ENCODE data around the gene DLST.

DNA sequence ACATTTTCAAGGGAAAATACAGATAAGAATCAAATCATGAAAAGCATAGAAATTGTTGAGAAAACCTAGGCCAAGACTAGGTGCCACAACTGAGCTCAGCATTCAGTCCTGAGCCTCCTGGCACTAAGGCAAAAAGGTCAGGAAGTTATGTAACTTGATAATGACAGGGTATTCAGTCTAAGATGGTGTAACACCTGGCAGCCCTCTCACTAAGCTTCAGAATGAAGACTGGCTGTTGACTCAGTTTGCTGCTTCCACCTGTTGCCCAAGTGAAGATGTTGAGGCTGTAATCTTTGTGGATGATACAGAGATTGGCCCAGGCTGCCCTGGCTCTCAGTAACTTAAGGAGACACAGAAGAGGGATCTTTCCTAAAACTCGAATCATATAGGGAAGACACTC, 25.4 kb upstream of the DLST start:
- no peak for TF ChIP-seq POLR2AphosphoS5 (IDR thresholded peaks at IDR 0.05)
- TF ChIP-seq, protein P1, sequence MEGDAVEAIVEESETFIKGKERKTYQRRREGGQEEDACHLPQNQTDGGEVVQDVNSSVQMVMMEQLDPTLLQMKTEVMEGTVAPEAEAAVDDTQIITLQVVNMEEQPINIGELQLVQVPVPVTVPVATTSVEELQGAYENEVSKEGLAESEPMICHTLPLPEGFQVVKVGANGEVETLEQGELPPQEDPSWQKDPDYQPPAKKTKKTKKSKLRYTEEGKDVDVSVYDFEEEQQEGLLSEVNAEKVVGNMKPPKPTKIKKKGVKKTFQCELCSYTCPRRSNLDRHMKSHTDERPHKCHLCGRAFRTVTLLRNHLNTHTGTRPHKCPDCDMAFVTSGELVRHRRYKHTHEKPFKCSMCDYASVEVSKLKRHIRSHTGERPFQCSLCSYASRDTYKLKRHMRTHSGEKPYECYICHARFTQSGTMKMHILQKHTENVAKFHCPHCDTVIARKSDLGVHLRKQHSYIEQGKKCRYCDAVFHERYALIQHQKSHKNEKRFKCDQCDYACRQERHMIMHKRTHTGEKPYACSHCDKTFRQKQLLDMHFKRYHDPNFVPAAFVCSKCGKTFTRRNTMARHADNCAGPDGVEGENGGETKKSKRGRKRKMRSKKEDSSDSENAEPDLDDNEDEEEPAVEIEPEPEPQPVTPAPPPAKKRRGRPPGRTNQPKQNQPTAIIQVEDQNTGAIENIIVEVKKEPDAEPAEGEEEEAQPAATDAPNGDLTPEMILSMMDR (IDR thresholded peaks at IDR 0.05) = no peak
- TF ChIP-seq POLR2A (IDR thresholded peaks at IDR 0.05) = no peak
- no peak for TF ChIP-seq EP300 (IDR thresholded peaks at IDR 0.05)

Data from suprapubic skin (tissue), 4 donors.